HG03135 (cell line): ENCODE results near the gene KCTD2.

ENCODE experiments used
- ATAC-seq: cut with Tn5 transposase; IDR thresholded peaks from one replicate; pipeline ENCODE4 v1.9.1; 2021; ENCODE audit warnings: mild to moderate bottlenecking, moderate library complexity; ENCODE audit not compliant: unreplicated experiment

The KCTD2 gene

DNA sequence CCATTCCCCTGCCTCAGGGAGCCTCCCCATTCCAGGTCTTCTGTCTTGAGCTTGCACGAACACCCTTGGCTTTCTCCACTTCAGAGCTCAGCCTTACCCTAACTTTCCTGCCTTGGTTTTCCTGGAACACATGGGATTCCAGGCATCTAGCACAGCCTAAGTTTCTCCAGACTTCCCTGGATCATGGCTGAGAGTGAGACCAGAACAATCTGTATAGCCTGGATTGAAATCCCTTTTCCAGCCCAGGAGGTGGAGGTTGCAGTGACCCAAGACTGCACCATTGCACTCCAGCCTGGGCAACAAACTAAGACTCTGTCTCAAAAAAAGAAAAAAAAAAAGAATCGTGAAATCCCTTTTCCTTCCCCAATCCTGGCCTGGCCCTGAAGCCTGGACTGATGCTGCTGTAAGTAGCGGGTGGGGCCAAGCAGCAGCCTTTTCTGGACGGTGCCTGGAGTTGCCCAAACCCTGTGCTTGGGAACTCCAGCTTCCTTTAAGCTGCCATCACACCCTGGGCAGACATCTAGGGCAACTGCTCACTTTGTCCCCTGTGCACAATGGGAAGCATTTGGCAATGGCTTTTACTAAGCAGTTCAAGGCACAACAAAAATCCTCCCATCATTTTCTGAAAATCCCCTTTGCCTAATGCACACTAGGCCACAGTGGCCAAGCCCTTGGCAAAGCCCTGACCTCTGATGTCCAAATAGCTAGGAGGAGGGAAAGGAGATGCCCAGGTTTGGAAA is 28.7 kb downstream of the KCTD2 start:
- ATAC-seq, result no peak

DNA sequence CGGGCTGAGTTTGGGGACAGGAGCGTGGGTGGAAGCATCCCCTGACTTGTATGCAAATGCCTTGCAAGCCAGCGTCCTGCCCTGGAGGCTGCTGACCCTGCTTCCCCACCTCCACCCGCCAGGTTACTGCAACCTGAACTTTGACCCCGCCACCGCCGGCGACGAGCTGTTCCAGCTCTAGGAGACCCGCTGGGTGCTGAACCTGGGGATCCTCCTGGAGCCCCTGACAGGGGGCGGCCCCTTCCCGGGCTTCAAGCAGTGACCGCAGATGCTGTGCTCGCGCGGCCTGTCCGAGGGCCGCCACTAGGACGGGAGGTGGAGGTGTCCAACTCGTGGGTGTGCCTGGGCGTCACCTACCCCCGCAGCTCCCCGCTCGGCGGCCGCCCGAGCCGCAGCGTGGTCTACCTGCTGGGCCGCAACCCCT is 30.1 kb downstream of the KCTD2 start:
- no peak for ATAC-seq

DNA sequence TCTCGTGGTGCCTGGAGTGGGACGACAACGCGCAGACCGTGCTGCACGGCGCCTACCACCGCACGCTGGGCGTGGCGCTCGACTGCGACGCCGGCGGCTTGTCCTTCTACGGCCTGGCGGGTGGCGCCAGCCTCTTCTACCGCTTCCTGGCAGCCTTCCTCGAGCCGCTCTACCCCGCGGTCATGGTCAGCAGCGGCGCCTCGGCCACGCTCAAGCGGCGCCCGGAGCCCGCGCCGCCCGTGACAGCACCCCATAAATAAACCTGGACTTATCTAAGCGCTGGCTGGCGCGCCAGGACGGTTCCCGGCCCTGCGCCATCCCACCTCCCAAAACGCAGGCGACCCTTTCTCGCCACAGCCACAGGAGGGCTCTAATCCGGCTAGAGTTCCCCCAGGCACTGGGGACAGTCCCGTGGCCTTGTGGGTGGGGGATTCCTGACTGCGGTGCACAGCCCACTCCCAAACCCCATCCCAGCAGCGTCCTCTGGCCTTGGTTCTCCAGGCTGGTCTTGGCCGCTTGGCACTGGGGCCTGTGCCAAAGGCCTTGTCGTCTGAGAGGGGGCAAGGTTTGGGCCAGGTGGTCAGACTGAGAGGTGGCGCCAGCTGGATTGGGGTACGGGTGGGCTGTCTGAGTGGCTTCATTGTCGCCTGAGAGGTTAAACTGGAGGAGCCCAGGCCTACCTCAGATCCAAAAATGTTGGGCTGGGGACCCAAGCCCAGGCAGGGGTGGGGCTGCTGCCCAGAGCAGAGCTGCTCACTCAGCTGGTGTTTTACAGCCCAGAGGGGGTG is 30.7 kb downstream of the KCTD2 start:
- peak; percentile 37 for ATAC-seq

DNA sequence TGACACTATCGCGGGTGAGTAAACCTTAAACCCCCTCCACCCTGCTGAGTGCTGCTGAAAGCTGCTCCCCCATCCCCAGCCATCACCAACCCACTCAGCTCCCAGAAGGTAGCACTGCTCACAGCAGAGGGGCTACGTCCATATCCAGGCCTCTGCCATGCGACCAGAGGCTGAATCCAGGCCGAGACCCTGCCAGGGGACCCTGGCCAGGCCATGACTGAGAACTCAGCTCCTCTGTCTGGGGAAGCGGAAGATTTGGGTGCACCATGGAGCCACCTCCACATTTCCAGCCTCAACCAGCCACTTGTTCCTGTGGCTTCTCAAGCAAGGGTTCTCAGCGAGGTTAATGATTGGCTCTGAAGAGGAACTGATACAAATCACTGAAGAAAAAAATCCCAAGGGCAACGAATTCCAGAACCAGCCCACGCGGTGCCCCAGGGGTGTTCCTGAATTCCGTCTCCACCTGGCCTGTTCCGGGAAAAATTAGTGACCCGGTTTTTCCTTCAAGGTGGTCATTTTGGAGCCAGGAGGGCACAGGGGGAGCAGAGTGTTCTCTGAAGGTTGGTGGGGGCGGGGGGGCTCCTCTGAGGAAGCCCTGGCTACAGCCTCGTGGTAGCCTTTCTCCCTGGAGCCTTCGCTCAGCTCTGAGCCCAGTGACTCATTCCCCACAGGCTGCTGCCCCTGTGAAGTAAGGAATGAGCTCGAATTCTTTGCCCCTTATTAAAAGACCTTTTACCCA is 31.4 kb downstream of the KCTD2 start:
- ATAC-seq, result peak; percentile 42

GRCh38 chr17:75079023-75079373 is 32.0 kb downstream of the KCTD2 start:
- ATAC-seq, result no peak

DNA sequence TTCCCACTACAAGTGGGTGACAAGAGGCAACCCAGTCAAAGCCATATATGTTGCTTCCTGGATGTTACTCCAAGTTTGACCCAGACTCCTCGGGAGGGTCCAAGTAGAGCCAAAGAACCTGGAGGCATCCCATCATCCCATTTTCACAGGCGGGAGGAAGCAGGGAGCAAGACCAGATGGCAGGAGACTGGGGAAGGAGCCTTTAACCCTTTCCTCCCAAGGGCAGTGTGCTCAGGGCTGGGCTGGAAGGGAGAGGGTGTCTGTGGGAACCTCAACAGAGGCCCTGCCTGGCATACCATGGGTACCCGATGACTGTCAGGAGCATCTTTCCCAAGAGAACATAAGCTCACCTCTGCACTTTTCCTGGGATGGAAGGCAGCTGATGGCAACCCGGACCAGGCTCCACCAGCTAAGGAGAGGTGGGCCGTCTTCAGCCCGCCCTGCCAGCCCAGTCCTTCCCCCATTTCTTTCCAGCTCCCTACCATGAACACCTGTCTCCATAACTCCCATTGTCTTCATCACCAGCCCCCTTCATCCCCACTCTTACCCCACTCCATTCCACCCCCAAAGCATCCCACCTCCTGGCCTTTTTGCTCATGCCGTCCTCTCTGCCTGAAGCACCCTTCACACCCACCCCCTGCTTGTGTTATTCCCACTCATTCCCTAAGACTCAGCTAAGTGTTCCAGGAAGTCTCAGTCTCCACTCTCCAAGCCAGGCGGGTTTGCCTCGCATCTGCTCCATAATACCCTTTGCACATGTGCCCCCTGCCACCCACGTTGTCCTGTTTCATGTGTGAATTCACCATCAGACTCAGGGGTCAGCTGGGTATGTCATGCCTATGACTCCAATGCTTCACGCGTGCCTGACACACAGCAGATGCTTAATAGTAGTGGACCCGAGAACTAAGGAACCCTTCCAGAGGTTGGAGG is 34.9 kb downstream of the KCTD2 start:
- no peak for ATAC-seq

DNA sequence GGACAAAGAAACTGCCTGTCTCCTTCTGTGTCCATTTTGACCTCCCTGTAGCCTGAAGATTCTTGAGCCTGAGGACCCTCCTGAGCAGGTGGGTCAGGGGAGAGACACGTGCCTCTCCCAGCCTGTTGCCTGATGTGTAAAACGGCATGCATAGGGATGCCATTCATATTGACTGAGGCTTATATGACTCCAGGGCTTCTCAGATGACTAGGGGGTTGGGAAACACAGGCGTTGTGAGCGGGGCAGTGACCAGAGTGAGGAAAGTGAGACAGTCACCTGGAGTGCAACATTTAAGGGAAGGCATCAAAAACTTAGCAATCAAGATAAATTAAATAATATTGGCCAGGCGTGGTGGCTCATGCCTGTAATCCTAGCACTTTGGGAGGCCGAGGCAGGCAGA is 35.7 kb downstream of the KCTD2 start:
- ATAC-seq, result no peak

GRCh38 chr17:75084039-75084660 is 37.1 kb downstream of the KCTD2 start:
- no peak for ATAC-seq

GRCh38 chr17:75086496-75087181 is 39.6 kb downstream of the KCTD2 start:
- no peak for ATAC-seq

GRCh38 chr17:75087182-75087557 is 40.1 kb downstream of the KCTD2 start:
- ATAC-seq, result no peak

DNA sequence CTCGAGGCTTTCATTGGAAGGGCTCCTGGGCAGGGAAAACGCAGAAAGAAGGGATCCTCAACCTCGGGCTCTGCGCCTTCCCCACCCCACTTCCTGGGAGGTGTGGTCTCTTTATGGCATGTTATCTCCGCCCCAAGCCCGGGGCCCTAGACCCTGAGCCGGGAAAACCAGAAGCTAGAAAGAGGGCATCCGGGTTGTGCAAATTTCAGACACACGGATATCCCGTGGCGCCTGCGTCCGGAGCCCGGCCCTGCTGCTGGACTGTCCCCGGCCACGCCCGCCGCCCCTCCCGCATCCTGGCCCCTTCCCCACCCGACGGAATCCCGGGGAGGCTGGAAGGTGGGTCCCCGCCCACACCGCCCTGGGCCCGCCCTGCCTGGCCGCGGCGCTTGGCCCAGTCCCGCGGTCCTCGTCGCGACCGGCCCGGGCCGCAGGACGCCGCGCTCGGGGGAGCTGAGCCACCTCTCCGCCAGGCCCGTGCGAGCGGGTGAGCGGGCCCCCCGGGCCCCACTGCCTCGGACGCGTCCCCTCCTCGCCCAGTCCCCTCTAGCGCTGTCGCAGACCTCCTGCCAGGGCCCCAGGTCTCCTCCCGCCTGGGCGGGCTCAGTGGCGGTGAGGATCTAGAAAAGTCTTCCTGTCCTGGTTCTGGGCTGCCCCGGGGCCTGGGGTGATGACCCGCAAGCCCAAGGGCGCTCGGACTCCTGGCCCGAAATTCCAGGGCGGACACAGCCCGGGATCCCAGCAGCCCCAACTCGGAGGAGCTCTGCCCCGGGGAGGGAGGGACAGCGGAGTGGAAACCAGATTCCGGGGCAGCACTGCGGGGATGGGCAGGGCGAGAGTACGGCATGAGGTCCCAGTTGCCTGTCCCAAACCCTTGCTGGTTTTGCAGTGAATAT is 40.8 kb downstream of the KCTD2 start, which contains the start of gene SLC16A5:
SLC16A5 (plus strand) TSS at position 397 of the 896 bp plus-strand sequence. CDS start 5,683 bp downstream, outside the sequence.
- peak; percentile 63 for ATAC-seq

DNA sequence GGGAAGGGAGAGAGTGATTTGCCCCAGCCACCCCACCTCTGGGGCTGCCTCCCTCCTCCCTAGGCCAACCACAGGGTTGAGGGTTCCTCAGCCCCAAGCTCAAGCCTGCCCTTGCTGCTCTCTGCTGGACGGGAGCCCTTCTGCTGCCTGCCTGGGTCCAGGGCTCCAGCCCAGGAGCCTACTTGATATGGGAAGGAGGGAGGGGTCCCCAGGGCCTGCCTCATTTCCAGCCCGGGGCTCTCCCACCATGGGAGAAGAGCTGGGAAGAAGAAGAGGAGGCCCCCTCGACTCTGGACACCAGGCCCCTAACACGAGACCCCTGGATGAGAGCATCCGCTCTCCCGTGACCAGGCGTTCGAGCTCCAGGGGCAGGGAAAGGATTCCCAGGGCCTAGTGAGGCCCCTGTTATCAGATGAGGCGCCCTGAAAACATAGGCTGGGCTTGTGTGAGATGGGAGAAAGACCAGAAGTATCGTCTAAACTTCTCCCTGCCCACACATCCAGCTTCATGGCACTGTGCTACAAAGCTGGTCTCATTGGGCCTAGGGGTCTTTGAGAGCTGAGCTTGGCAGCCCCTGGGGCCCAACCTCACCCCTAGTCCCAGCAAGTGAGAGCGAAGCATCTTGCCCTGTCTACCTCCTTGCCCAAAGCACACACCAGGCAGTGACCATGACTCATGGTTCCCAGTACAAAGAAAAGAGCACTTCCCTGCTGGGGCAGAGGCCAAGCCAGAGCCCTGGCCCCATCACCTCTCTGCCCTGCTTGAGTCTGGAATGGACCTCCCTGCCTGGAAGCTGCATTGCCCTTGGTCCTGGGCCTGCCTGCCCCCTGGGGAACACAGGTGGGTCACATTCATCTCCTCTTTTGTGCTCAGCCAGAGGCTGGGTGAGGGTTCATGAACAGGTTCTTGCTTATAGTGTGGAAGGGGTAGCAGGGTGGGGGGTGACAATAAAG is 41.7 kb downstream of the KCTD2 start:
- no peak for ATAC-seq

DNA sequence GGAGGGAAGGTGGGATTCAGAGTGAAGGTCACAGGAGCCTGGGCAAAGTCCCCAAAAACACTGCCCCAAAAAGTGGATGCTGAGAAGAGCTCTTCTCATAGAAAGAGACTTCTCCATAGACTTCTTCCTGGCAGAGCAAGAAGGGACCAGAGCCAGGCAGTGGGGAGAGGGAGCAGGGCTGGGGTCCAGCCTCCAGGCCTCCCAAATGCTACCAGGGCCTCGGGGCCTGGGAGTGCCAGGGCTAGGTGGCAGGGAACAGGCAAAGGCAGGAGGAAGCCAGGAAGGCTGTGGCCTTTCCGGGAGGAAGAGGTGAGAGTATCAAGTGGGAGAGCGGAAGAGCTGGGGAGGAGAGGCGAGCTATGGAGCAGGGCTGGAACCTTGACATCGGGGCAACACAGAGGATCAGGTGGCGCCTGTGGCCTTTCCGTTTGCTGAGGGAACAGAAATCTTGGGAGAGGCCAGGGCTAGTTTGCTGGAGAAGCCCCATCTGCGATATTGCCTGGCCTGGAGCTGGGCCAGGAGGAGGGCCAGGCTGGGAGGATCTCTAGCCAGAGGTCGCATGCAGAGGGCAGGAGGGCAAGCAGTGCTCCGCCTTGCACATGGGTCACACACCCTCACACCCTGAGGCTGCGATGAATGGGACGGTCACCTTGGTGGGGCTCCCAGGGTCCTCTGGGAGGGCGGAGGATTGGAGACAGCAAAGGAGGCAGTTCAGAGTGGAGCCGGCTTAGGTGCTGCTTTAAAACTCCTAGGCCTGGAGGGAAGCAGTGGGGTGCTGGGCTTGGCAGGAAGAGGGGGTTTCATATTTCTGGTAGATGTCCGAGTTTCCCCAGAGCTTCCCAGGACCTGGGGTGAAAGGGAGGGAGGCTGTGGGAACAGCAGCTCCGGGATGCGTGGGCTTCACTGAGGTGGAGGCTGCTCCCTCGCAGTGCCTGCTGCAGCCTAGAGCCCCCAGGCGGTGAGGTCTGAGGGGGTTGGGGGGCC is 44.1 kb downstream of the KCTD2 start:
- ATAC-seq, result no peak

DNA sequence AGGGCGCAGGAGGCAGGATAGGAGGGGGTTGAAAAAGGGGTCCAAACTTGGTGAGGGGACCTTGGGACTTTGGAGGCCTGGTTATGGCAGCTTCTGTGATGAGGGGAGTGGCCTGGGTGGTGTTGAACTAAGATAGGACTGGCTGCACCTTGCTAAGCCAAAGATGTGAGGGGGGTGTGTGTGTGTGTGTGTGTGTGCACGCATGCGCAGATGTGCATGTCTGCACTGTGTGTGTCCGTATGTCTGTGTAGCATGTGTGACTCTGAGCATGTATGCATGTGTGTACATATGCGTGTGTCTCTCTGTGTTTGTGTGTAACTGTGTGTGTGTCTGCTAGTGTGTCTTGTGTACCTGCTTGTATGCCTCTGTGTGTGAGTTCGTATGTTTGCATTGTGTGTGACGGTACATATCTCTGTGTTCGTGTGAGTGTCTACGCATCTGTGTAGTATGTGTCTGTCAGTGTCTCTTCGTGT is 44.9 kb downstream of the KCTD2 start:
- no peak for ATAC-seq

DNA sequence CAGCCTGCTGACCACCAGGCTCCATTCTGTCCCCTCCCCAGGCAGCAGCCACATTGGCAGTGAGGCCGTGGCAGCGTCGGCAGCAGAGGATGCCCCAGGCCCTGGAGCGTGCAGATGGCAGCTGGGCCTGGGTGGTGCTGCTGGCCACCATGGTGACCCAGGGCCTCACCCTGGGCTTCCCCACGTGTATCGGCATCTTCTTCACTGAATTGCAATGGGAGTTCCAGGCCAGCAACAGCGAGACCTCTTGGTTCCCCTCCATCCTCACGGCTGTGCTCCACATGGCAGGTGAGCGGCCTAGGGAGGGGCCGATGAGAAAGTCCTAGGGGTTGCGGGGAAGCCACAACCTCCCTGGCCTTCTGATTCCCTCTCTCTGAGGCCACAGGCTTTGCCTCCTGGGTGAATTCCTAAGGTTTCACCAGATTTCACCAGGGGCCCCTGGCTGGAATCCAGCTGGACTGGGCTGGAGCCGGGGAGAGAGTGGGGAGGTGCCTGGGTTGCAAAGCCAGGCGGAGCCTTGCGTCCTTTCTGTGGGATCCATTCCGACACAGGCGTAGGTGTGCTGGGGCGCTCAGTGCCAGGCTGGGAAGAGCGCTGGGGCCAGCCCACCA is 46.6 kb downstream of the KCTD2 start:
- ATAC-seq, result no peak
